Type B pancreatic cell (in vitro differentiated cells): ENCODE measurements around the gene FAM13A. TPM values are rescaled to one million over a fixed set of nuclear protein-coding genes. Genes with fewer than 3 reads are reported as not detected.

Source experiments
- DNase-seq: peaks from one replicate; pipeline ENCODE4 v3.0.0; 2021; ENCODE audit warnings: mixed read lengths; ENCODE audit not compliant: unreplicated experiment; ENCODE audit errors: extremely low spot score
- H3K27ac Mint-ChIP-seq: 2 replicates; pipeline ENCODE4 v1.8.0; 2021; ENCODE audit warnings: mild to moderate bottlenecking, mixed read lengths
- H3K27me3 Mint-ChIP-seq: 2 replicates; pipeline ENCODE4 v1.8.0; 2021; ENCODE audit warnings: mixed read lengths
- H3K36me3 Mint-ChIP-seq: 2 replicates; pipeline ENCODE4 v1.8.0; 2021; ENCODE audit warnings: mixed read lengths
- H3K4me1 Mint-ChIP-seq: one replicate; pipeline ENCODE4 v1.8.0; 2021; ENCODE audit warnings: mixed read lengths; ENCODE audit not compliant: unreplicated experiment
- H3K4me3 Mint-ChIP-seq: 2 replicates; pipeline ENCODE4 v1.8.0; 2021; ENCODE audit warnings: mild to moderate bottlenecking, mixed read lengths
- H3K9me3 Mint-ChIP-seq: 2 replicates; pipeline ENCODE4 v1.8.0; 2021; ENCODE audit warnings: mixed read lengths
- CTCF ChIP-seq: fragments of 200-600 bp; sonication (generic); conservative IDR thresholded peaks from 2 replicates; pipeline ENCODE4 v1.5.0; 2021; ENCODE audit warnings: antibody characterized with exemption, mild to moderate bottlenecking
- total RNA-seq: library from RNA; stranded (reverse); gene quantifications from 2 replicates; pipeline ENCODE4 v1.2.1, GENCODE V29; 2021; ENCODE audit warnings: low replicate concordance

The FAM13A gene
- total RNA-seq, 1 donor from 2014 or later = 29.5 TPM

DNA sequence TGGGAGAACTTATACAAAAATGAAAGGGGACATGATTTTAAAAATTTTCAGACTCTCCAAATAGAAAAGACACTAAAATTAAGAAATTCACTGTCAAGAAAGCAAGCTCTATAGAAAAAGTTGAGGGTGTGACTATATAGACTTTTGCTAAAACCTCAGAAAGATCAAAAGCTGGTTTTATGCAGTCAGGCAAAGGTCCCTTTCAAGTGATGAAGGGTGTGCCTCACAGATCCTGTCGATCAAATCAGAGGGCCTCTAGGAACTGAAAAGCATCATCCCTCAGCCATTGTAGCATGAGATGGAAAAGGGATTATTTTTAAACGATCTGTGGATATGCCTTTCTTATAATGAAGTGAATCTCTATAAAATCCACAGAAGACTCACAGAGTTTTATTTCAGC lies 116.5 kb downstream of the FAM13A start:
- Mint-ChIP-seq H3K27me3 (no peaks in the 10 kb centered on the region), H3K36me3 (no peaks in the 10 kb centered on the region), H3K9me3 (no peaks in the 10 kb centered on the region), H3K4me1 (peaks cover 4% of the 10 kb centered on the region), H3K4me3 (no peak overlapping the region), H3K27ac (no peak overlapping the region)
- no peak for DNase-seq
- TF ChIP-seq CTCF = no peak

- no peak for TF ChIP-seq CTCF
- peaks cover 4% of the 10 kb centered on the region for H3K36me3 Mint-ChIP-seq
- H3K27ac Mint-ChIP-seq = no peak overlapping the region
- no peaks in the 10 kb centered on the region for H3K27me3 Mint-ChIP-seq
- H3K9me3 Mint-ChIP-seq = no peaks in the 10 kb centered on the region
- DNase-seq = no peak
- H3K4me1 Mint-ChIP-seq = peaks cover 4% of the 10 kb centered on the region
- no peak overlapping the region for H3K4me3 Mint-ChIP-seq
Observed at GRCh38 chr4:88939697-88940096, 117.3 kb downstream of the FAM13A start.

- Mint-ChIP-seq H3K36me3 (peaks cover 4% of the 10 kb centered on the region), H3K4me3 (no peak overlapping the region), H3K27me3 (no peaks in the 10 kb centered on the region), H3K4me1 (peaks cover 4% of the 10 kb centered on the region), H3K27ac (no peak overlapping the region), H3K9me3 (no peaks in the 10 kb centered on the region)
- DNase-seq = no peak
- no peak for TF ChIP-seq CTCF
Observed at GRCh38 chr4:88938138-88938537, 118.8 kb downstream of the FAM13A start.

GRCh38 chr4:88937081-88937480 lies 119.9 kb downstream of the FAM13A start:
- peaks cover 4% of the 10 kb centered on the region for H3K4me1 Mint-ChIP-seq
- no peak overlapping the region for H3K27ac Mint-ChIP-seq
- peaks cover 4% of the 10 kb centered on the region for H3K36me3 Mint-ChIP-seq
- H3K4me3 Mint-ChIP-seq = no peak overlapping the region
- DNase-seq = no peak
- no peak for TF ChIP-seq CTCF
- H3K9me3 Mint-ChIP-seq = no peaks in the 10 kb centered on the region
- no peaks in the 10 kb centered on the region for H3K27me3 Mint-ChIP-seq

DNA sequence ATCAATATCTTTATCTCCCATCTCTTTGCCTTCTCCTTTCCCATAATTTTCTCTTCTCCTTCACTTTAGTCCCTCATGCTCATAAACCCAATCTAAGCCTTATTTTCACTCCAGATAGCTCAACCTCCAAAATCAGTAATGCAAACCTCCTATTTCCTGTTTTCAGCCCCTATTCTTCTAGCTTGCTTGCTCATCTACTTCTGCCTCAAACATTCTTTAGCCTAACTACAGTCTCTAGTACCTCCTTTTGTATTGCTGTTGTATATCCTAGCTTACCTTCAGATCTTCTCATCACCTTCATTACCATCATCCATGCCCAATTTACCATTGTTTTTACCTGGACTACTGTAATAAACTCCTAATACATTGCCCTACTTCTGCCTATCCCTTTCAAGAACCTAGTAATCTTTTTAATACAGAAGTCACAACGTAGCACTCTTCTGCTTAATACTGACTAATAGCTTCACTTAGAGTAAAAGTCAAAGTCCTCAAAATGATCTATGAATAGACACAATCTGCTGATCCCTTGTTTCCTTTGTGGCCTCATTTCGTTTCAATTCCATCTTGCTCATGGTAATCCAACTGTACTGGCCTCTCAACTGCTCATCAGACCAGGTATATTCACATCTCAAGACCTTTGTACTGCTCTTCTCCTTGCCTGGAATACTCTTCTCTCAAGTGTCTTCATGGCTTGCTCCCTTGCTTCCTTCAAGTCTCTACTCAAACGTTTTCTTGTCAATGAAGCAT lies 123.4 kb downstream of the FAM13A start:
- Mint-ChIP-seq H3K9me3 (no peaks in the 10 kb centered on the region), H3K4me3 (no peak overlapping the region), H3K27me3 (no peaks in the 10 kb centered on the region), H3K36me3 (peaks cover 7% of the 10 kb centered on the region), H3K4me1 (peaks cover 4% of the 10 kb centered on the region), H3K27ac (no peak overlapping the region)
- no peak for TF ChIP-seq CTCF
- DNase-seq = no peak

- TF ChIP-seq CTCF = no peak
- Mint-ChIP-seq H3K36me3 (peaks cover 3% of the 10 kb centered on the region), H3K9me3 (no peaks in the 10 kb centered on the region), H3K4me1 (no peaks in the 10 kb centered on the region), H3K27me3 (no peaks in the 10 kb centered on the region), H3K27ac (no peak overlapping the region), H3K4me3 (no peak overlapping the region)
- DNase-seq = no peak
Observed at GRCh38 chr4:88928852-88929251, 128.1 kb downstream of the FAM13A start.
